ENCODE data around the gene MRPL52. TPM values are rescaled to one million over a fixed set of nuclear protein-coding genes. Genes with fewer than 3 reads are reported as not detected.
A peak's percentile ranks its signal among the peaks of the same experiment; 100 is the strongest.

MRPL52 gene
- total and polyA plus RNA-seq, 2 of the 13 experiments (the other 11 are each of a cell fraction or from before 2014, with no cell fraction given): 118 to 329 TPM

- no peak for TF ChIP-seq NFAT5 (CRISPR knock-in tag; IDR thresholded peaks at IDR 0.05)
- no peak for TF ChIP-seq ZNF768 (CRISPR knock-in tag; IDR thresholded peaks at IDR 0.05)
- TF ChIP-seq ZNF441 (CRISPR knock-in tag; IDR thresholded peaks at IDR 0.05; ENCODE audit: borderline replicate concordance): no peak
- peak; percentile 60 for TF ChIP-seq ZNF687 (CRISPR knock-in tag; IDR thresholded peaks at IDR 0.05)
- TF ChIP-seq TFDP2 (CRISPR knock-in tag; IDR thresholded peaks at IDR 0.05): no peak
- TF ChIP-seq MBD4 (IDR thresholded peaks at IDR 0.05; ENCODE audit: borderline replicate concordance, low read length): no peak
- TF ChIP-seq ZBTB1 (CRISPR knock-in tag; IDR thresholded peaks at IDR 0.05; ENCODE audit: borderline replicate concordance): no peak
- TF ChIP-seq SMAD3 (CRISPR knock-in tag; IDR thresholded peaks at IDR 0.05): no peak
- peak; percentile 75; the same call in 1 of the 2 replicates for TF ChIP-seq ZNF547 (CRISPR knock-in tag; IDR thresholded peaks at IDR 0.05)
- no peak for TF ChIP-seq SATB2 (CRISPR knock-in tag; IDR thresholded peaks at IDR 0.05)
- TF ChIP-seq ZNF574 (CRISPR knock-in tag; IDR thresholded peaks at IDR 0.05): peak; percentile 48; the same call in 1 of the 2 replicates
- TF ChIP-seq BATF2 (CRISPR knock-in tag; IDR thresholded peaks at IDR 0.05): no peak
These were observed 9.6 kb downstream of the MRPL52 start (continued) for GRCh38 chr14:22839159-22839779.

Data from HepG2 (cell line).